Cardiac muscle cell (in vitro differentiated cells and primary cell): ENCODE measurements around the gene PLXNA2. TPM values are rescaled to one million over a fixed set of nuclear protein-coding genes. Genes with fewer than 3 reads are reported as not detected.
A peak's percentile ranks its signal among the peaks of the same experiment; 100 is the strongest.

Source experiments
- DNase-seq, 2 donors: peaks; one replicate each; pipeline versions ENCODE4 v3.0.0 to v3.0.0-alpha.2; 2010 to 2017; ENCODE audit warnings: low read depth in 1 of 2, low spot score in 1 of 2
- H3K27ac ChIP-seq: fragments of 200-600 bp; sonication (generic); 2 replicates; pipeline ENCODE4 v1.5.1; 2016
- H3K27me3 ChIP-seq: fragments of 200-600 bp; sonication (generic); 2 replicates; pipeline ENCODE4 v1.6.0; 2016; ENCODE audit warnings: control low read depth
- H3K36me3 ChIP-seq: fragments of 200-600 bp; sonication (generic); 2 replicates; pipeline ENCODE4 v1.5.1; 2016; ENCODE audit warnings: control low read depth
- H3K4me1 ChIP-seq: fragments of 200-600 bp; sonication (generic); 2 replicates; pipeline ENCODE4 v1.8.1; 2017; ENCODE audit warnings: low read depth, mild to moderate bottlenecking, mixed run types
- H3K4me3 ChIP-seq: fragments of 200-600 bp; sonication (generic); 2 replicates; pipeline ENCODE4 v1.5.1; 2016; ENCODE audit warnings: mild to moderate bottlenecking
- H3K9me3 ChIP-seq: fragments of 200-600 bp; sonication (generic); 2 replicates; pipeline ENCODE4 v1.5.1; 2017; ENCODE audit warnings: low read depth, mild to moderate bottlenecking, control low read depth
- CTCF ChIP-seq: IDR thresholded peaks from 2 replicates; pipeline ENCODE4 v1.5.1; 2012; ENCODE audit warnings: low read depth, mild to moderate bottlenecking, low read length
- polyA plus RNA-seq: library from polyadenylated mRNA; unstranded; fragments of >200 nt; fragmentation: Nextera tagmentation; extraction: Ambion mirVana; gene quantifications from 2 replicates; pipeline ENCODE4 v1.2.1, GENCODE V29; 2016
- total RNA-seq: library from RNA; depleted of rRNA; stranded (reverse); fragments of >200 nt; gene quantifications from 2 replicates; pipeline ENCODE4 v1.2.3, GENCODE V29; 2016

Gene PLXNA2
- total and polyA plus RNA-seq, 2 experiments from 2014 or later, result 23.2 to 55.3 TPM

GRCh38 chr1:208216806-208217205 lies 27.4 kb downstream of the PLXNA2 start:
- H3K4me1 ChIP-seq, result peaks cover 66% of the 10 kb centered on the region

GRCh38 chr1:208216062-208216461 lies 28.1 kb downstream of the PLXNA2 start:
- no peak overlapping the region for H3K27ac ChIP-seq
- peak in 1 of 2 donors; percentile 65 for DNase-seq
- no peaks in the 10 kb centered on the region for H3K9me3 ChIP-seq
- peaks cover 26% of the 10 kb centered on the region for H3K36me3 ChIP-seq
- peaks cover 59% of the 10 kb centered on the region for H3K4me1 ChIP-seq
- H3K4me3 ChIP-seq, result no peak overlapping the region
- H3K27me3 ChIP-seq, result no peaks in the 10 kb centered on the region
- TF ChIP-seq CTCF, result no peak

More at GRCh38 chr1:208216806-208217205, 27.4 kb downstream of the PLXNA2 start:
- no peak for TF ChIP-seq CTCF
- Histone ChIP-seq H3K9me3 (no peaks in the 10 kb centered on the region), H3K27ac (peak overlapping the region; percentile 95), H3K27me3 (no peaks in the 10 kb centered on the region), H3K36me3 (peaks cover 26% of the 10 kb centered on the region), H3K4me3 (no peak overlapping the region)
- DNase-seq, result no peak

GRCh38 chr1:208215393-208215792 lies 28.8 kb downstream of the PLXNA2 start:
- Histone ChIP-seq H3K4me3 (no peak overlapping the region), H3K36me3 (peaks cover 26% of the 10 kb centered on the region), H3K27me3 (no peaks in the 10 kb centered on the region), H3K27ac (no peak overlapping the region), H3K4me1 (peaks cover 52% of the 10 kb centered on the region), H3K9me3 (no peaks in the 10 kb centered on the region)
- no peak for TF ChIP-seq CTCF
- DNase-seq, result no peak

- no peak for DNase-seq
- Histone ChIP-seq H3K4me3 (no peak overlapping the region), H3K9me3 (no peaks in the 10 kb centered on the region), H3K4me1 (peaks cover 37% of the 10 kb centered on the region), H3K36me3 (peaks cover 35% of the 10 kb centered on the region), H3K27me3 (no peaks in the 10 kb centered on the region), H3K27ac (no peak overlapping the region)
- no peak for TF ChIP-seq CTCF
Measured at GRCh38 chr1:208213786-208214185, 30.4 kb downstream of the PLXNA2 start.

GRCh38 chr1:208212893-208213292 lies 31.3 kb downstream of the PLXNA2 start:
- Histone ChIP-seq H3K27ac (no peak overlapping the region), H3K27me3 (no peaks in the 10 kb centered on the region), H3K4me1 (peaks cover 32% of the 10 kb centered on the region), H3K36me3 (peaks cover 42% of the 10 kb centered on the region), H3K4me3 (no peak overlapping the region), H3K9me3 (no peaks in the 10 kb centered on the region)
- no peak for DNase-seq
- no peak for TF ChIP-seq CTCF
